Stimulated activated CD8-positive, alpha-beta memory T cell treated with anti-CD3 and anti-CD28 coated beads, Interleukin-15, amount 100 ng/mL, for 24 hours (primary cell): ENCODE measurements around the gene ROGDI.

ENCODE experiments used
- DNase-seq: peaks from one replicate; pipeline ENCODE4 v3.0.0-alpha.2; 2020; ENCODE audit warnings: low read depth

Gene ROGDI, protein sequence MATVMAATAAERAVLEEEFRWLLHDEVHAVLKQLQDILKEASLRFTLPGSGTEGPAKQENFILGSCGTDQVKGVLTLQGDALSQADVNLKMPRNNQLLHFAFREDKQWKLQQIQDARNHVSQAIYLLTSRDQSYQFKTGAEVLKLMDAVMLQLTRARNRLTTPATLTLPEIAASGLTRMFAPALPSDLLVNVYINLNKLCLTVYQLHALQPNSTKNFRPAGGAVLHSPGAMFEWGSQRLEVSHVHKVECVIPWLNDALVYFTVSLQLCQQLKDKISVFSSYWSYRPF

DNA sequence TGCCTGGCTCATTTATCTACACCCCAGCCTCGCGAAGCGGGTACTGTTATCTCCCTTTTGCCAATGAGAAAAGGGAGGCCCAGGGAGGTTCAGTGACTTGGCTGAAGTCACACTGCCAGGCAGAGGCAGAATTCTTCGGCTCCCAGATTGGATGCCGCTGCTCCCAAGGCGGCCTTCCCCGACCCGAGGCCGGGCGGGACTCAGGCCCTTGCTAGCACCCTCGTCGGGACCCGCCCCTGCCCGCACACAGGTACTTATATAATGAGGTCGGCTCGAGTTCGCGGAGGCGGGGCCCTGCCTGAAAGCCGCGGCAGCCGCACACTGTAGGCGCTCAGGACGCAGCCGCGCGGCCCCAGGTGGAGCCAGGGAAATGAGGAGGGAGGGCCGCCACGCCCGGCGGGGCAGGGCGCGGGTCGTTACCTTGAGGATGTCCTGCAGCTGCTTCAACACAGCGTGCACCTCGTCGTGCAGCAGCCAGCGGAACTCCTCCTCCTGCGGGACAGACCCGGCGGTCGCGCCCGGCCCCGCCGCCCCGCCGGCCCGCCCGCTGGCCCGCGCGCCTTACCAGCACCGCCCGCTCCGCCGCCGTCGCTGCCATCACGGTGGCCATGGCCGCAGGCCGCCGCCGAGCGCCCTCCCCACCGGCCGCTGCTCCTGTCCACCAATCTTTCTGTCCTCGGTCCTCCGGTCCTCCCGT lies at the start of gene ROGDI:
ROGDI (minus strand) TSS at position 672 of the 697 bp plus-strand sequence; CDS start at position 610, 62 bp downstream.
- peak; percentile 42 for DNase-seq

DNA sequence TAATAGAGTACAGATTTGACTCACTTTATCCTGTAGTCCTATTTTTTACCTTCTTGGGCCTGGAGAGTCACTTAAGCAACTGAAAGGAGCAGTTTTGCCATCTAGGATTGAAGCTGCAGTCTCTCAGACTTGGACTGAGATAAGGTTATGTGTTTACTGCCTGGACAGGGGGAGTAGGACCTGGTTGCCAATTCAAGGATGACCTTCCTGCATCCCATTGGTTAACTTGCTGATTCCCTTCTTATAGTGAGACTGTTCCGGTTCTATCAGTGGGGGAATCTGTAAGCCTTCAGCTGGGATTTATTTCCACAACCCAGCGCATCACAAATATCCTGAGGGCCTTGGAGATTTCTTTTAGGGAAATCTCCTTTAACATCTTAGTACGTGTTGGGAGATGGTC lies 47.8 kb upstream of the ROGDI start:
- DNase-seq, result no peak

DNA sequence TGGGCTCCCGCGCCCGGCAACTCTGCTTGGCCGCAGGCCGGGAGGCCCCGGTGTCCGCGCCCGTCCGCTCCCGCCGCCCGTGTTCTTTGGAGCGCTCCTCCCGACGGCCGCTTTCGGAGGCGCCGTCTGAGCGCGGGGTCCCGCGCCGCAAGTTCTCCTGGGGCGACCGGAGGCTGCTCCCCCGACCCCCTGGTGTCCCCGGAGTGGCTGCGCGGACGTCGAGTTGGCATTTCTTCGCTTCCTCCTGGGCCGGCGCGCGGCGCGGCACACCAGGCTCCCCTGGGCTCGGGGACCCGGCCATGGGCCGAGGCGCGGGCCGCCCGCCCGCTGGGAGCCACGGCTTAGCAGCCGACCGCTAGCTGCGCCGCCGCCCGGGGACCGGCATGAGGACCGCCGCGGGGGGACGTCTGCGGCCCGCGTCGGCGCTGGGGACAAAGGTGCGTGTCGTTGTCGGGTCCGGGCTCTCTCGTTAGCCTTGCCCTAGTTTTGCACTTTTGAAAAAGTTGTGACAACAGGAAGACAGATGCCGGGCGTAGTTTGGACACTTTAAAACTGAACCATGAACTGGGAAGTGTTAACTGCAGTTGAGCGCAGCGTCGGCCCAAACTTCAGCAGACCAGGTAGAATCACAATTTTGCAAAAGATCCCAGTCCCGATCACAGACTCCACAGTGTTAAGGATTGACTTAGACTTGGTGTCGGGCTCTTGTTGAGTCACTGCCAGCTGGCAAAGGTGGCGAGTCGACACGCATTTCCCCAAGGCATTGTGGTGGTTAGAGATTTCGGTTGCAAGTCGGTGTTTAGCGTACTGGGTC lies 45.5 kb upstream of the ROGDI start:
- peak; percentile 15 for DNase-seq

DNA sequence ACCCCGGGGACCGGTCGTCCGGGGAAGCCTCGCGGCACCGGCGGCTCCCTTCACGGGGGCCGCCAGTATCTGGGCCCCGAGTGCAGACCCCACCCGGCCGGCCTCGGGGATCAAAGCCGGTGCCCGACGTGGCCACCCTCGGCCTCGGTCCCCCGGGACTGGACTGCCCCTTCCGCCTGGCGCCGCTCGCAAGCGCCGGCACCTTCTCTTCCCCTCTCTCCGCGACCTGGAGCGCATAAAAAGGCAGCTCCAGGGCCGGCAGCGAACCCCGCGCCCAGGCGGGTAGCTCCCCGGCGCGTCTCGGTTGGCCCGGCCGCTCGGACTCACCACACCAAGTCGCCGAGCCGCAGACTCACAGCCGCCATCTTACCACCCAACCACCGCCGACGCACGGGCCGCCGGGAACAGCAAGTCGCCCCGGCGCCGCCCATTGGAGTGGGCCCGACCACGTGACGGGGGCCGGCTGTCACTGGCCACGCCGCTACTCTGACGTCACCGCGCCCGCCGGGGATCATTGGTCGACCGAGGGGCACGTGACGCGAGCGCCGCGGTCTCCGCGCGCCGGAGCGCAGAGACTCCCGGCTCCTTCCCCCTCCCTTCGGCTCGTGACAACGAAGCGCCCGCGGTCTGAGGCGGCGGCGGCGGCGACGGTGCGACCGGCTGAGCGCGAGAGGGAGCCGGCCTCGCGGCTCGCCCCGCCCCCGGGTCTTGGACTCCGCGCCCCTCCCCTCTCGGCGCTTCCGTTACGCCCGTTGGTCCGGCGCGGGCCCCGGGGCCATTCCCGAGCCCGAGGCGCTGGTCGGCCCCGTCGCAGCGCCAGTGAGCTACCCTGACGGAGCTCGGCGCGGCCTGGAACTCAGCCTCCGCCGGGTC lies 44.7 kb upstream of the ROGDI start, which contains the start of the genes GLYR1 and UBN1:
GLYR1 (minus strand) TSS at position 388 of the 873 bp plus-strand sequence; CDS start at position 365, 23 bp downstream.
UBN1 (plus strand) TSS at position 581 of the 873 bp plus-strand sequence. CDS start 5,437 bp downstream, outside the sequence.
- peak; percentile 99 for DNase-seq

DNA sequence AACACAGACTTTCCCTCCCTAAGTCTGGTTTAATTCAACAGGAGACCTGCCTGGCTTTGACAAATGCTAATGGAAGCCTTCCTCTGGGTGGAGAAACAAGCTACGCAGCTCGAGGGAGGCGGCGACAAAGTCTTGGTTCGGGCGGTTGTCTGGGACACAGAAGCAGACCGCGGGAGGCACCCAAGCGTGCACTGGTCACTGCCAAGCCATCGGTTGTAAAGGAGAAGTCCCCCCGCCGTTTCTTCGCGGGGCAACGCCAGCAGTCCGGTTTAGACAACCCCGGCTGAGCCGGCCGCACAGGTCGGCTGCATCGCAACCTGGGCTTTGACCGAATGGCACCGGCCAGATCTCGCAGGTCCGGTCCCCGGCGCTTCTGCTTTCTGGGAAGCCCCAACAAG lies 44.1 kb upstream of the ROGDI start:
- DNase-seq, result no peak

DNA sequence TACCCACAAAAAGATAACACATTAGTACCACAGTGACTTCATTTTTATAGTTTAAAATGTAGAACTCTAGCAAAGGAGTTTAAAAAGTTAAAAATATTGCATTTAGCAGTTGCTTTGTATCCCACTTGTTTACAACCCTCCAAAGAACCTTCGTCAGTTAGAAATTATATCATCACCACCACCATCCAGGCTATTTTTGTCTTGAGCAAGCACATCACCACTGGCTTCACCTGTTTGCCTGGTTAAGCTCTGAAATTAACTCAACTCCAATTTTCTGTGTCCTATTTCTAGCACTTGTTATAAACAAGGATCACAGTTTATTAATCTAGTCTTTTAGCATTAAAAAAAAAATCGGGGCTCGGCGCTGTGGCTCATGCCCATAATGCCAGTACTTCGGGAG lies 38.6 kb upstream of the ROGDI start:
- no peak for DNase-seq

DNA sequence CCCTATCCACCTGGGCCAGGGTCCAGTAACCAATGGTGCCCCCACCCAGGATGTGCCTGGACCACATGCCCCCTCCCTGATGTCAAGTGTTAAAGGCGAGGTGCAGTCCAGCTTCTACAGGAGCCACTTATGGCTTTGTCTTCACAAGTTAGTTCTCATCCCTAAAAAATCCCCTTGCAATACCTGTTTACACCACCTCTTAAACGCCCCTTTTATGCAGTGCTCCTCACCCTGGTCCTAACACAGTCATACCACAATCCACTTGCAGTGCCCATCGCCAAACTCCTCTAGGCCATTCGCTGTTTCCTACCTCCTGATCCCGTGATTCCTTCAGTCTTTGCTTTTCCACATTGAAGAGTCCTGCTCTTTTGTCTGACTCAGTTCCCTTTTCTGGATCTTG lies 37.5 kb upstream of the ROGDI start:
- no peak for DNase-seq

DNA sequence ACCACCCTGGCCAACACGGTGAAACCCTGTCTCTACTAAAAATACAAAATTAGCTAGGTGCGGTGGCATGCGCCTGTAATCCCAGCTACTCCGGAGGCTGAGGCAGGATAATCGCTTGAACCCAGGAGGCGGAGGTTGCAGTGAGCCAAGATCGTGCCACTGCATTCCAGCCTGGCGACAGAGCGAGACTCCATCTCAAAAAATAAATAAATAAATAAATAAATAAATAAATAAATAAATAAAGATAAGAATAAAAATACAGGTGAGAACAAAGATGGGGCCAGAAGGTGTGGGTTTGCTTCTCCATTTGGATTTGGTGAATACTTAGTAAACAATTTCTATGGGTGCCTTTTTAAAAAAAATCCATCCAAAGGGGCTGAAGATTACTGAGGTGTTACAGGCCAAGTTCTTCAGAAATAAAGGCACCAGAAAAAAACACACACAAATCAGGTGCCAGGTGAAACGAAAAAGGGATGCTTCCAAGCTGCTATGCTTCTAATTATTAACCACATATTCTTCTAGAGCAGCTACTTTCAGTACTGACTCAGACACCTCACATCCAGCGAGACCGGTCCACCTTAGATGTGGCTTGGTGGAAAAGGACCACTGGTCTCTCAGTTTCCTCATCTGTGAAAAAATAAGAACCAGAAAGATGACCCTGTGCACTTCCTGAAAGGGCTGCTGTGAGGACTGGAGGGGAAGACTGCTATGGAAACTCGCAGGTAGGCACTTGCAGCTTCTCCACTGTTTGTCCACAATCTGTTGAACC lies 35.5 kb upstream of the ROGDI start:
- no peak for DNase-seq

DNA sequence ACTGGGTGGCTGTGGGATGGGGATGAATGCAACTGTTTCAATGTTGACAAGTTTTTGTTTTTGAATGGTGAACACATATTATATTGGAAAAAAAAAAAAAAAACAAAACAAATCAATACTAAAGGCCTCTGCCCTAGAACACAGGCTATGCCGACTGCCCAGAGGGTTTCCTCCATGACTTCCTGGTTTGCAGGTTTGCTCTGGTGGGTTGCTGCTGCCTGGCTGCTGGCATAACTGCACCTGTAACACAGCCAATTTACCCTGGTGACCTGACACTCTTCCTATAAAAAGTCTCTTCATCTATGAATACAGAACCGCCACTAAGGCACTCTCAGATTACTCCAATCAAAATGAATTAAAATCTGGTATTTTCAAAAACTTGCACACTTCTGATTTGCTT lies 34.3 kb upstream of the ROGDI start:
- DNase-seq, result no peak

DNA sequence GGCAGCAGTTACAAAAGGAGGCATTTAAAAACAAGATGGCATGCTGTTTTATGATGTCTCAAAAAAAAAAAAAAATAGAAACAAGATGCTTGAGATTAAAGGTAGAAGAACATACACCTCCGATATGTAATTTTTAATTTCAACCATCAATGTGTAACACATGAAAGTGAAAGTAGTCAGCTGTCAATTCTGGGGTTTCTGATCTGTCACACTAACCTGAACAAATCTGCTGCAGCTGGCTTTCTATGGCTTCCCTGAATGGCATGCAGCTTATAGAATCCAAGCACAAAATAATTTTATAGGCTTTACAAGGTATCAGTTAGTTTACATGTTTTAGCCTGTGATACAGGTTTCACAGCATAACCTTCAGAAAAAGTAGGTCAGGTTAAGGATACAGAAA lies 31.2 kb upstream of the ROGDI start:
- DNase-seq, result no peak

DNA sequence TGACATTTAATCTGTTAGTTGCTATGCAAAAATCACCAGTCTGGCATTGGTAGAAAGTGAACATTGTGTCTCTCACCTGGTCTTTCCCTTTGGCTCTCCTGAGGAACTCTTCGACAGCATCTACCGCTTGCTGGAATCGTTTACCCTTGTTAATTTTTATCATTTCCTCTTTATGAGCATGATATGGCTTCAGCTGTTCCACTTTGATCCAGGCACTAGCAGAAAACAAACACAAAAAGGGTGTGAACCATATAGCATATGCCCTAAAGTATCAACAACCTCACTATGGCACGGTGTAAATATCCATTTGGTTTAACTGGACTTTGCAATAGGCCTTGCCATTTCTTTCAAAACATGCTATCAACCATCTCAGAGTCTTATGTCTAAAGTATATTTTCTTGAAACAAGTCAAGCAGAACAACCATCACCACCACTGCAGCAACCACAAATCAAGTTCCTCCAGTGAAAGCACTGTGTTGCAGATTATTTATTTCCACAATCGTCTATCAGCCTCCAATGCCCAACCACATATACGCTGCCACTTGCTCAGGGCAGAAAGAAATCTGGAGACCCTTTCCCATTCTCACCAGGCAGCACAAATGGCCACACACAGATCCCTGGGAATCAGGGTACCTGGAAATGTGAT lies 30.4 kb upstream of the ROGDI start:
- DNase-seq, result no peak

DNA sequence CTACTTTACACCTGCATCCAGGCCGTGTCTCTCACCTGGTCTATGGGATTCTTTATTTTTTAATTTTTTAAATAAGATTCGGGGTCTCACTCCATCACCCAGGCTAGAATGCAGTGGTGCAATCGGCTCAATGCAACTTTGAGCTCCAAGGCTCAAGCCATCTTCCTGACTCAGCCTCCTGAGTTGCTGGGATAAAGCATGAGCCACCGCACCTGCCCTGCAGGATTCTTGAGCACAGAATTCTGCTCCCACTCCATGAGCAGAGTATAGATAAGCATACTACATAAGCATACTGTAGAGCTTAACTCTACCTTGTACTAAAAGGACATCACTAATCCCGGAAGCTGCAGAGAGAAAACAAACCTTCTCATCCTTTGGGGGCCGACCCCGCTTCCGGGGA lies 29.2 kb upstream of the ROGDI start:
- DNase-seq, result no peak

DNA sequence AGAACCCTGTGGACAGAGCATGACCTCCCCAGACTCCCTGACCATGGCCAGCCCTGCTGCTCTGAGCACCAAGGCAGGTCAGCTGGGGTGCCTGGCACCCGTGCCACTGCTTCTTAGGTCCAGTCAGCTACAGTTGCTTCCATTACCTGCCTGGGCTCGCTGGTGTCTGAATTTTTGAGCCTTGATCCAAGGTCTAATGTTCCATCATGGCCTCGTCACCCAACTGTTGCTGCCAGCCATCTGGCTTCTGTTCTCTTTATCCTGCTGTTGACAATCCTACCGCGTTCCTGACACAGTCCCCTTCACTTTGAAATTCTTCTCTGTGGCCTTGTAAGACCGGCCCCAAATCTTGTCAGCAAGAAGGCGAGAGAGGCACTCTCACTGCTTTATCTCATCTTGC lies 28.0 kb upstream of the ROGDI start:
- DNase-seq, result no peak

DNA sequence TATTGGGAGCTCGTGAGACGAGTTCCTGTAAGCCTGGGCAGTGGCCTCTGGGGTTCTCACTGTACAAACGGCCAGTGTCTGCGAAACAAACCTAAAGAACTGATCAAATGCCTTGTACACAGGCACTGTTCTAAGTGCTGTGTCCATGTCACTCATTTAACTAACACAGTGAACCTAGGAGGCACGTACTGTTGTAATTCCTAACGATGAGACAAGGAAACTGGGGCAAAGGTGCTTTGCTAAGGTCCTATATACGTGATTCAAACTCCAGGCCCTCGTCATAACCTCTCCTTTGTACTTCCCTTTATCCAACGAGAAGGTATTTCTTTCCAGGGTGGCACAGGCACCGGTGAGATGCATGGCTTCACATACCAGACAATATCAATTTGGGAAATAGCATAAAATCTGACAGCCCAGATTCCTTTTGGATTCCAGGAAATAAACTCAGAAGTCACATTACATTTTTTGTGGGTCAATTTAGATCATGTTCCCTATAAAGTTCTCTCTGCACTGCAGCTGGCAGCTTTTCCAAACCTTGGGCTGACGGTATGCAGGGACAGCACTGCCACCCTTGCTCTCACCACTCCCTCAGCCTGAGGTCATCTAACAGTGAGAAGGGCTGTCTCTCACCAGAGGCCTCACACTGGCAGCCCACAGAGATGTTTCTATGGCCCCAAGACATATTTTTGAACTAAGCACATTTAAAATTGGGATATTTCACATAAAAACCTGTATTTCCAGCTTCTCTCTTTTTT lies 26.3 kb upstream of the ROGDI start:
- no peak for DNase-seq

DNA sequence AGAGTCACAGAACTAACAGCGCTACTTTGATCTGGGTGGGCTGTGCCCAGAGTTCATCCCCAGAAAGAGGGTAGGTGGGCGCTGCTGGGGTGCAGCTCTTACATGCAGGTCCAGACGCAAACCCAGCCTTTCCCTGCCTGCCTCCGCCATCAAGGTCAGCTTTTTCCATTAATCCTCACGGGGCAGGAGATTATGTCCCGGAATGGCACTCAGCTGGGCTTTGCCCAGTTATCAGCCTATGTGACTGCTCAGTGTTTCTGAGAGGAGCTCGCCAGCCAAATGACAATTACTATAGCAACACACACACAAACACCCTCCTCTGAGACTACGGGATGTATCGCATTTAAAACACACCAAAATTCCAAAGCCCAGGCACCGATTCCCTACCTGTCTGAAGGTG lies 24.5 kb upstream of the ROGDI start:
- DNase-seq, result no peak

DNA sequence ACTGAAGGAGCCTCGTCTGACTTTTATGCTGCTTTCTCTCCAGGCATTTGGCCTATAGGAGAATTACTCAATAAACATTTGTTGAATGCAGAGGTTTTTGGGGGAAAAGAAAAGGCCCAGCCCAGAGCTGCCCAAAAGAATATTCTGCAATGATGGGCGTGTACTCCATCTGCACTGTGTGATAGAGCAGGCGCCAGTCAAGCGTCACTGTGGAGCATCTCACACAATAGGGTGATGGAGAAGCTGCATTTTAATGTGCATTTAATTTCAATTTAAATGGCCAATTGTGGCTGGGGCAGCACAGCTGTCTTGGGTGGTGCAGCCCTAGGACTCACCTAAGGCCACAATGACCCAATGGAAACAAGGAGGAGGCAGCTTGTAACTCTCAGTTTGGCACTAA lies 24.1 kb upstream of the ROGDI start:
- no peak for DNase-seq

DNA sequence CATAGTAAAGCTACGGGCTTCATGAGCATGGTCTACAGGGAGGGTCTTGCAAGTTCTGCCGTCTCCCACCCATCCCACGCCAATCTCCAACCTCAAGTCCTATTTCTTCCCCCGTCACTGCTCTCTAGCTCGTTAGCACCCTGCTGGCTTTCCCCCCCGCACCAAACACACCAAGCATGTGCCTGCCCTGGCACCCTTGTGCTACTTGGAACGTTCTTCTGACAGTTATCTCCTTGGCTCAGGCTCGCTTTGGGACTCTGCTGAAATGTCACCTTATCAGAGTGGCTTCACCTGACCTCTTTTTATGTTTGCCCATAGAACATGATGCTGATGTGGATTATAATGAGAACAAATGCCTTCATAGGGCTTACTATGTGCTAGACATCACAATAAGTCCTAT lies 22.8 kb upstream of the ROGDI start:
- no peak for DNase-seq

DNA sequence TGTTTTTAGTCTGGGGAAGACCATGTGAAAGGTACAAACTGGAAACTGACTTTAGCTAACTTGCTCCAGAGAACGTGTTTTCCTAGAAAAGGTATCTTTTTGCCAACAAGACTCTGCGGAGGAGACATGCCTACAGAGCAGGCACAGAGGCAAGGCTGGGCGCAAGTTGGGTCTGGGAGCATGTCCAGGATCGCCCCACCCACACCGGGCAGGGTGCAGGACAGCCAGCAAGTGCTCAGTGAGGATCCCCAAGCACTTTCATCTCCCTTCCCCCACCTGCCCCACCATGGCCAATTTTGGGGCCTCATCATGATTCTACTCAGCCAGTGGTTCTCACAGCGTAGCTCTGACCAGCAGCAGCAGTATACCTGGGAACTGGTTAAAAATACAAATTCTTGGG lies 18.2 kb upstream of the ROGDI start:
- no peak for DNase-seq

DNA sequence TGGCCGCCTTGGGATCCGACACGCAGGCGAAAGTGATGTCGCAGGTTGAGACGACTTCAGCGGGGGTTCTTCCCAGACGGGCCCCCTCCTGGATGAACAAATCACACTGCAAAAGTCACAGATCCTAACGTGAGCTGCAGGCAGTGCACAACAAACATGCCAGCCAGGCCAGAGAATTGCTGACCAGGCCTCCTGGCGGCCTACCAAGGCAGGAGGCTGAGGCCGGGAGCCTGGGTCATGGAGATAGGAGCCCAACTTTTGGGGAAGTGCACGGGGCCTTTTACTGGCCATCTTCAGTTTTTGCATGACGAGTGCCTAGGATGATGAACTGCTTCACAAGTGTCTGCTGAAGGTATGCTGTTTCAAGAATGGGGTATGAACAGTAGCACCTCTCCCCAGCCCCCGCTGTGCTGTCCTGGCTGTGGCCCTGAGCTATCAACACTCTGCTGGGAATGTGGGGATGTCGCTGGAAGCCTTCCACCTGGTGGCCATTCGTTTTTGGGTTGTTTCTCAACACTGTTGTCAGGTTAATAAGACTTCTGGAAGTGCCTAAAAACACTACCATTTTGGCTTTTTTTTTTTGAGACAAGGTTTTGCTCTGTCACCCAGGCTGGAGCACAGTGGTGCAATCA lies 12.2 kb upstream of the ROGDI start:
- DNase-seq, result no peak
